IMR-90 (cell line): Measurements from ENCODE around the gene DDX10. TPM values are rescaled to one million over a fixed set of nuclear protein-coding genes. Genes with fewer than 3 reads are reported as not detected.

ENCODE experiments used
- ATAC-seq: fragments of 200-7000 bp; cut with Tn5 transposase; 2 replicates; pipeline ENCODE4 v1.9.1; 2020; ENCODE audit warnings: low read depth, mild to moderate bottlenecking, moderate library complexity
- BruUV-seq: library from RNA; stranded (reverse); fragments of 400-500 nt; replicated peaks from 2 replicates; lab custom pipeline; 2021; lab: Mats Ljungman, UMichigan
- CTCF ChIA-PET: fragments of 300-600 bp; formaldehyde crosslinking; extraction: SDS; loops from one replicate; lab custom pipeline; 2021; ENCODE audit warnings: antibody characterized with exemption; lab: Yijun Ruan, JAX
- POLR2A ChIA-PET: fragments of 300-600 bp; sonication (Branson Sonifier 250); formaldehyde crosslinking; loops from one replicate; lab custom pipeline; 2022; ENCODE audit warnings: antibody characterized with exemption; ENCODE audit not compliant: unreplicated experiment; lab: Charles Lee
- DNase-seq: peaks from one replicate; pipeline ENCODE4 v3.0.0; 2013
- H2AFZ ChIP-seq: replicated peaks from 2 replicates; pipeline ENCODE3; 2013; ENCODE audit warnings: low read length, mild to moderate bottlenecking; ENCODE audit not compliant: poor library complexity
- H2AK5ac ChIP-seq: 2 replicates; pipeline ENCODE4 v1.6.1; 2013; ENCODE audit warnings: low read depth, low read length, inconsistent platforms
- H2AK9ac ChIP-seq: replicated peaks from 2 replicates; pipeline ENCODE3; 2013; ENCODE audit warnings: mild to moderate bottlenecking, low read depth, low read length, moderate library complexity; ENCODE audit not compliant: poor library complexity
- H2BK120ac ChIP-seq: 2 replicates; pipeline ENCODE4 v1.6.1; 2013; ENCODE audit warnings: low read depth, low read length, inconsistent platforms
- H2BK15ac ChIP-seq: 3 replicates; pipeline ENCODE4 v1.6.1; 2013; ENCODE audit warnings: low read depth, low read length, inconsistent platforms
- H2BK20ac ChIP-seq: 2 replicates; pipeline ENCODE4 v1.6.1; 2013; ENCODE audit warnings: low read depth, mild to moderate bottlenecking, inconsistent platforms, low read length, moderate library complexity
- H2BK5ac ChIP-seq: 2 replicates; pipeline ENCODE4 v1.6.1; 2013; ENCODE audit warnings: mild to moderate bottlenecking, low read depth, low read length, inconsistent platforms; ENCODE audit not compliant: poor library complexity, severe bottlenecking
- H3K14ac ChIP-seq: replicated peaks from 2 replicates; pipeline ENCODE4 v1.6.1; 2013; ENCODE audit warnings: low read depth, low read length, inconsistent platforms
- H3K18ac ChIP-seq: 2 replicates; pipeline ENCODE4 v1.6.1; 2013; ENCODE audit warnings: low read depth, low read length, control low read depth
- H3K23ac ChIP-seq: 2 replicates; pipeline ENCODE4 v1.6.1; 2013; ENCODE audit warnings: low read depth, low read length, inconsistent platforms
- H3K27ac ChIP-seq: 2 replicates; pipeline ENCODE4 v1.5.1; 2013; ENCODE audit warnings: mild to moderate bottlenecking, control low read depth, low read length; ENCODE audit not compliant: insufficient read depth
- H3K27me3 ChIP-seq: 2 replicates; pipeline ENCODE4 v1.6.1; 2013; ENCODE audit warnings: low read length; ENCODE audit not compliant: control insufficient read depth, insufficient read depth
- H3K36me3 ChIP-seq: 2 replicates; pipeline ENCODE4 v1.6.1; 2013; ENCODE audit warnings: low read length, mixed read lengths; ENCODE audit not compliant: control insufficient read depth, insufficient read depth
- H3K4ac ChIP-seq: 2 replicates; pipeline ENCODE4 v1.6.1; 2013; ENCODE audit warnings: low read depth, low read length, inconsistent platforms
- H3K4me1 ChIP-seq: 2 replicates; pipeline ENCODE4 v1.6.1; 2013; ENCODE audit warnings: low read length, mixed read lengths; ENCODE audit not compliant: control insufficient read depth, insufficient read depth
- H3K4me2 ChIP-seq: 2 replicates; pipeline ENCODE4 v1.6.1; 2013; ENCODE audit warnings: low read depth, mild to moderate bottlenecking, control low read depth, low read length, moderate library complexity
- H3K4me3 ChIP-seq: 2 replicates; pipeline ENCODE4 v1.5.1; 2013; ENCODE audit warnings: low read depth, mild to moderate bottlenecking, control low read depth, low read length, moderate library complexity; ENCODE audit not compliant: insufficient read depth
- H3K56ac ChIP-seq: 2 replicates; pipeline ENCODE4 v1.6.1; 2013; ENCODE audit warnings: low read length, inconsistent platforms; ENCODE audit not compliant: insufficient read depth; ENCODE audit errors: extremely low read depth
- H3K79me1 ChIP-seq, 2 experiments: 2 replicates each; pipeline ENCODE4 v1.6.1; 2013; ENCODE audit warnings: low read length in 2 of 2, inconsistent platforms in 1 of 2, low read depth in 1 of 2
- H3K9ac ChIP-seq: 2 replicates; pipeline ENCODE4 v1.6.1; 2013; ENCODE audit warnings: low read depth, low read length, control low read depth
- H3K9me1 ChIP-seq: 2 replicates; pipeline ENCODE4 v1.6.1; 2013; ENCODE audit warnings: low read length, inconsistent platforms; ENCODE audit not compliant: insufficient read depth
- H3K9me3 ChIP-seq: 2 replicates; pipeline ENCODE4 v1.6.1; 2013; ENCODE audit warnings: low read length; ENCODE audit not compliant: control insufficient read depth, insufficient read depth
- H4K20me1 ChIP-seq: 2 replicates; pipeline ENCODE4 v1.6.1; 2013; ENCODE audit warnings: low read length, inconsistent platforms; ENCODE audit not compliant: insufficient read depth
- H4K5ac ChIP-seq: 2 replicates; pipeline ENCODE4 v1.6.1; 2013; ENCODE audit warnings: mild to moderate bottlenecking, low read depth, low read length, control low read depth
- H4K8ac ChIP-seq, 2 experiments: 2 replicates each; pipeline ENCODE4 v1.6.1; 2013; ENCODE audit warnings: low read depth in 2 of 2, low read length in 2 of 2, control low read depth in 1 of 2, inconsistent platforms in 1 of 2
- H4K91ac ChIP-seq: 2 replicates; pipeline ENCODE4 v1.6.1; 2013; ENCODE audit warnings: low read depth, low read length, inconsistent platforms; ENCODE audit not compliant: insufficient read depth
- BHLHE40 ChIP-seq: fragments of 150-350 bp; IDR thresholded peaks from 2 replicates; pipeline ENCODE4 v1.6.1; 2016; ENCODE audit warnings: mild to moderate bottlenecking, low read depth, low read length
- CEBPB ChIP-seq: IDR thresholded peaks from 2 replicates; pipeline ENCODE4 v1.6.1; 2012; ENCODE audit warnings: low read depth, low read length, improper control_type of control experiment
- CHD1 ChIP-seq: IDR thresholded peaks from 2 replicates; pipeline ENCODE4 v1.6.1; 2012; ENCODE audit warnings: low read depth, low read length, improper control_type of control experiment
- ELK1 ChIP-seq: fragments of 150-350 bp; IDR thresholded peaks from 2 replicates; pipeline ENCODE4 v1.6.1; 2016; ENCODE audit warnings: low read depth, mild to moderate bottlenecking, low read length, moderate library complexity, borderline replicate concordance
- FOS ChIP-seq: fragments of 150-350 bp; IDR thresholded peaks from 2 replicates; pipeline ENCODE4 v1.6.1; 2016; ENCODE audit warnings: low read depth, low read length
- MAFK ChIP-seq: IDR thresholded peaks from 2 replicates; pipeline ENCODE4 v1.6.1; 2012; ENCODE audit warnings: low read depth, low read length, improper control_type of control experiment
- MAZ ChIP-seq: IDR thresholded peaks from 2 replicates; pipeline ENCODE4 v1.6.1; 2012; ENCODE audit warnings: low read depth, mild to moderate bottlenecking, low read length, improper control_type of control experiment, moderate library complexity, borderline replicate concordance
- NFE2L2 ChIP-seq: fragments of 150-350 bp; IDR thresholded peaks from 2 replicates; pipeline ENCODE4 v1.6.1; 2016; ENCODE audit warnings: low read depth, mild to moderate bottlenecking, low read length
- RAD21 ChIP-seq: IDR thresholded peaks from 2 replicates; pipeline ENCODE4 v1.6.1; 2012; ENCODE audit warnings: low read length, improper control_type of control experiment
- RCOR1 ChIP-seq: IDR thresholded peaks from 2 replicates; pipeline ENCODE4 v1.6.1; 2012; ENCODE audit warnings: mild to moderate bottlenecking, low read length, improper control_type of control experiment; ENCODE audit not compliant: insufficient replicate concordance
- USF2 ChIP-seq: fragments of 150-350 bp; IDR thresholded peaks from 2 replicates; pipeline ENCODE4 v1.6.1; 2017; ENCODE audit warnings: mild to moderate bottlenecking, antibody characterized with exemption, low read length, low read depth
- dilution Hi-C: fragments of 300-500 bp; cut with HindIII; formaldehyde crosslinking; loops from one replicate; pipeline ENCODE4 v1.14.3; 2018; ENCODE audit warnings: low sequenced_read_pairs; ENCODE audit not compliant: unreplicated experiment
- in situ Hi-C: fragments of 300-500 bp; cut with MboI; formaldehyde crosslinking; loops from 3 replicates; pipeline ENCODE4 v1.14.3; 2019; ENCODE audit warnings: low sequenced_read_pairs, inconsistent platforms, mixed read lengths
- intact Hi-C: fragments of 100-400 bp; cut with micrococcal nuclease; formaldehyde crosslinking; loops from 2 replicates; pipeline ENCODE4 v1.10.0; 2022
- polyA plus RNA-seq, 3 experiments: library from polyadenylated mRNA; depleted of rRNA; stranded (reverse); fragments of >200 nt; gene quantifications; 2 replicates each; pipeline ENCODE4 v1.2.3, GENCODE V29; 2012; ENCODE audit warnings: low replicate concordance in 1 of 3
- total RNA-seq: library from RNA; depleted of rRNA; stranded (reverse); fragments of >200 nt; gene quantifications from 2 replicates; pipeline ENCODE4 v1.2.3, GENCODE V29; 2012

DDX10 gene
- total and polyA plus RNA-seq, 2 of the 4 experiments (the other 2 are of a cell fraction), result 20.0 to 31.9 TPM

DNA sequence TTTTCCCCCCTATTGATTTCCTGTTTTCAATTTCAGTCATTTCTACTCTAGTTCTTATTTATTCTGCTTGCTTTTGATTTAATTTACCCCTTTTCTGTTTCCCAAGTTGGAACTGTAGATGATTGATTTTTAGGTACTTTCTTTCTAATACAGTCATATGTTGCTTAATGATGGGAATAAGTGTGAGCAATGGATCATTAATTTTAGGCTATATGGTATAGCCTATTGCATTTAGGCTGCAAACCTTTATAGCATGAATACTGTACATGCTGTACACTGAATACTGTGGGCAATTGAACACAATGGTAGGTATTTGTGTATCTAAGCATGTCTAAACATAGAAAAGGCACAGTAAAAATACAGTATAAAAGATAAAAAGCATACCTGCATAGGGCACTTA, 44.9 kb downstream of the DDX10 start:
- BruUV-seq, result no TSS peak
- intact Hi-C loops, result no loop called here
- Histone ChIP-seq H2BK120ac (no peak overlapping the region), H3K4me1 (peaks cover 3% of the 10 kb centered on the region; the same call in 1 of the 2 replicates), H2AK9ac (no peak overlapping the region), H3K14ac (no peak overlapping the region), H3K9ac (no peak overlapping the region), H2AFZ (no peak overlapping the region), H3K4me2 (no peak overlapping the region), H2BK15ac (no peak overlapping the region), H3K36me3 (peaks cover 17% of the 10 kb centered on the region), H3K56ac (no peak overlapping the region), H3K4ac (no peak overlapping the region), H4K5ac (no peak overlapping the region), H4K8ac (no peak overlapping the region), H4K91ac (no peak overlapping the region), H3K18ac (no peak overlapping the region), H3K79me1 (peaks cover 5 to 17% of the 10 kb centered on the region in 2 experiments), H2BK5ac (no peak overlapping the region), H3K27ac (no peak overlapping the region), H3K9me3 (peaks cover 16% of the 10 kb centered on the region), H3K23ac (no peak overlapping the region), H2BK20ac (no peak overlapping the region), H4K20me1 (no peaks in the 10 kb centered on the region), H3K4me3 (no peak overlapping the region), H2AK5ac (no peak overlapping the region), H3K9me1 (no peaks in the 10 kb centered on the region), H3K27me3 (no peaks in the 10 kb centered on the region)
- in situ Hi-C loops, result loop anchor here (10.0 kb wide), 1 partner anchor 985 kb away; no protein-coding TSS in a partner anchor
- CTCF ChIA-PET, result no interaction called here
- dilution Hi-C loops, result no loop called here
- POLR2A ChIA-PET, result no interaction called here
- DNase-seq (no peak), ATAC-seq (no peak)
- TF ChIP-seq NFE2L2 (no peak), RAD21 (no peak), RCOR1 (no peak), ELK1 (no peak), CHD1 (no peak), BHLHE40 (no peak), MAZ (no peak), CEBPB (no peak), MAFK (no peak), USF2 (no peak), FOS (no peak)
